ENCODE results near the gene TMEM184B.

The TMEM184B gene

DNA sequence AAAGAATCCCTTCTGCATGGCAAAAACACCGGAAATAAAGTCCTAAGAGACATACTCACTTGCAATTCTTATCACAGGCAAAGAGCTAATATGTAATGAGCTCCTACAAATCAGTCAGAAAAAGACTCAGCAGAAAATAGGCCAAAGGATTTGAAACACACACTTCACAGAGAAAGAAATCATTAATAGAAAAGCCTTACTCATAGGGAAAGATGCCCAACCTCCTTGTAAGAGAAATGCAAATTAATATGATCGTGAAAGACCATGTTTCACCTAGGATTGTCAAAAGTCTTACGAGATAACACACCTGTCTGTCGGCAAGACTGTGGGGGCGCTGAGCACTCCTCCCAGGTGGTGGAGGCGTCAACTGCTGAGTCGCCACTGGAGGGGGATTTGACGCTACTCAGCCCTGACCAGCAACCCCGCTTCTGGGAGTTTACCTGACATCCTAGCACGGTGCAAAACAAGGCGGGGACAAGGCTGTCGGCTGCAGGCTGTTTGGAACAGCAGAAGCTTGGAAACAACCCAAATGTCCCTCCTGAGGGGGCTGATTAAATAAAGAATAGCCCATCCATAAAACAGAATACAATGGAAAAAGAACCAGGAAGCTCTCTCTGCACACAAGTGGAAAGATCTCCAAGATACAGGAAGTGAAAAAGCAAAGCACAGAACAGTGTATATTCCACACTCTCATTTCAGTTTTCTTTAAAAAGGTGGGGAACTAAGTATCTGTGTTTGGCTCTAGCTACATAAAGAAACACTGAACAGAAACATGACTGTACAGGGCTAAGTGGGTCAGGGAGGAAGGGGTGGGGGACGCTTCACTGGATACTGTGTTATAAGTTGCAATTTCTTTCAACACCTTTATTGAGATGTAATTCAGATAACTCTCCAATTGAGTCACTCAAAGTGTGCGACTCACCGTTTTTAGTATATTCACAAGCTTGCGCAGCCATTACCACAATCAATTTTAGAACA is 33.0 kb upstream of the TMEM184B start:
- no peak for DNase-seq

DNA sequence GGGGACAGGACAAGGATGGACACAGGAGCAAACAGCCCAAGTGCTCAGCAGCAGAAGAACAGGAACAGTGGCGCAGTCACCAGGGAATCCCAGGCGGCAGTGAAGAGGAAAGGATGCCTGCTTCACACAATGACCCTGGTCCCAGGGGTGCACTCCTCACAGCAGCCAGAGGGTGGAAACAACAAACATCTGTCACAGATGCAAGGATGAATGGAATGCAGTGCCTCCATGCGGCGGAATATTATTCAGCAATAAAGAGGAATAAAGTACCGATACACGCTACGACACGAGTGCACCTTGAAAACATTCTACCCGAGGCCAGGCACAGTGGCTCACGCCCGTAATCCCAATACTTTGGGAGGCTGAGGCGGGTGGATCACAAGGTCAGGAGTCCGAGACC is 31.7 kb upstream of the TMEM184B start:
- no peak for DNase-seq

DNA sequence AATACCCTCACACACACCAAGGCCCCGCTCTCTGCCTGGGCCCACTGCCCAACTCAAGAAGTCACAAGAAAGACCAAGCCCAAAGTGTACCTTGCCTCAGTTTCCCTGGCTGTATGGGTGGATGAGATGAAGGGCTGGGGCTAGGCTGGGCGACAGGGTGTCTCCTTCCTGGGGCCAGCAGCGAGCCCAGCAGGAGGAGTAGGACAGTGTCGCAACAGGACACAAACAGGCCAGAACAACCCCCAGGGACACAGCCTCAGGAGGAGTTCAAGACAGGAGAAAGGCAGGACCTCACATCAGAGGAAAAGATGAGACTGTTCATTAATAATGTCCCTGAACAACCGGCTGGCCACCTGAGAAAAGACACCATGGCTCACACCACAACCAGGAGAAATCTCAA is 31.2 kb upstream of the TMEM184B start:
- no peak for DNase-seq

DNA sequence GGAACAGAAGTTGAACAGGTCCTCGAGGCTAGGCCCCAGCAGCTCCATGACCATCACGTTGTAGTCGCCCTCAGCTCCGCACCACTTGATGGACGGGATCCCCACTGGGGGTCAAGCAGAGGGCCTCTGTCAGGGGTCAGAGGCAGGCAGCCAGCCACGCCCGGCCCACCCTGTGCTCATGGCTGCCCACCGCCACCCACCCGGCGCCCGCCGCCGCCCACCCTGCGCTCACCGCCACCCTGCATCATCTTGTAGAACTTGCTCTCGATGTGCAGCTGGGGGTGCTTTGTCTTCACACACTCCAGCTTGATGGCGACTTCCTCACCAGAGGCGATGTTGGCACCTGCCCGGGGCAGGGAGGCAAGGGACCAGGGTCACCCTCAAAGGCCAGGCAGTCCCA is 30.1 kb upstream of the TMEM184B start:
- no peak for DNase-seq

DNA sequence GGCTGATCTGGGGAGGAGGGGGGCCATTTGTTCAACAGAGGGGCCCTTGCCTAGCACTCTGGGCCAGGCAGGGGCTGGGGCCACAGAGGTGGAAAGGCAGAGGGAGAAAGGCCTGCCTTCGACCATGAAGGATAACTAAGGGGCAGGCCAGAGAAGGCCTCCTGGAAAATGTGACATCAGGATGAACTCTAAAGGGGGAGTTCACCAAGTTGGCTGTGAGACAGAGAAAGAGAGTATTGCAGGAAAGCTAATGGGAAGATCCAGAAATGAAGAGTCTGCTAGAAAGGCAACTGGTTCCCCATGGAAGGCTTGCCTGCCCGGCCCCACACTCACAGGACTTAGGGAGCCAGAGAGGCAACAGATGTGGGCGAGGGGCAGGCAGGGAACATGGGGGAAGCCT is 28.1 kb upstream of the TMEM184B start:
- no peak for DNase-seq

DNA sequence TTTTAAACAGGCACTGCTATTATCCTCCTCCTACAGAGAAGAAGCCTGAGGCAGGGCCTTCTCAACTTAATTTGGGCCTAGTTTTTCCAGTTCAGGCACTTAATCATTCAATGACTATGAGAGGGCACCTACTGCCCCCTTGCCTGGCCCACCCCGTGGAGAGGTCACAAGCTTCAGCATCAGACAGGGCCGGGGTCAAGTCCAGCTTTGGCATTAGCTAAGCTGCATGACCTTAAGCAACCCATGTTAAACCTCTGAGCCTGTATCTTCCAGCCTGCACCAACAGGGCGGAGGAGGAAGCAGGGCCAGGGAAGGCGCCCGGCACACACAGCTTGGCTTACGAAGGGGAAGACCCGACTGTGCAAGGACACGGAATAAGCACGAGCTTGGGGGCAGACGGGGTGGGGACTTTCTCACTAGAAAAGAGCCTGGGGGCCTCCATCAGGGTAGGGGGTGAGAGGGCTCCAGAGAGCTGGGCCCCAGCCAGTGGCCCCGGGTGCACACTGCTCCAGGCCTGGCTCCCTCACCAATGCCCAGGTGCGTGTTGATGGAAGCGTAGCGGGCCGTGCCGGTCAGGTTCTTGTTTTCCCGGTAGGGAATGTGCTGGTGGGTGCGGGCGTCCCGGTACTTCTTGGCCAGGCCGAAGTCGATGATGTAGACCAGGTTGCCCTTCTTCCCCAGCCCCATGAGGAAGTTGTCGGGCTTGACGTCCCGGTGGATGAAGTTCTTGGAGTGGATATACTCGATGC is 27.6 kb upstream of the TMEM184B start:
- no peak for DNase-seq

DNA sequence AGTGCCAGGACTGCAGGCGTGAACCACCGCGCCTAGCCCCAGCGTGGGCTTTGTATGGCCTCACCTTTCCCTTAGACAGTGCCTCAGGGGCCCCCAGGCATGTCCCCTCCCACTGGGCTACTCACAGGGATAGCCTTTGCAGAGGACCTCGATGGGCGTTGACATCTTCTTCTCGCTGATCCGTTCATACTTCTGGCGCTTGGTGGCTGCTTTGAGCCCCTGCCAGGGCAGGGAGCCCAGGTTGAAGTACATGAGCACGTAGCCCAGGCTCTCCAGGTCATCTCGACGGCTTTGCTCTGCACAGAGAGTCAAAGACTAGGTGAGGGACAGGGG is 26.9 kb upstream of the TMEM184B start:
- DNase-seq: no peak

DNA sequence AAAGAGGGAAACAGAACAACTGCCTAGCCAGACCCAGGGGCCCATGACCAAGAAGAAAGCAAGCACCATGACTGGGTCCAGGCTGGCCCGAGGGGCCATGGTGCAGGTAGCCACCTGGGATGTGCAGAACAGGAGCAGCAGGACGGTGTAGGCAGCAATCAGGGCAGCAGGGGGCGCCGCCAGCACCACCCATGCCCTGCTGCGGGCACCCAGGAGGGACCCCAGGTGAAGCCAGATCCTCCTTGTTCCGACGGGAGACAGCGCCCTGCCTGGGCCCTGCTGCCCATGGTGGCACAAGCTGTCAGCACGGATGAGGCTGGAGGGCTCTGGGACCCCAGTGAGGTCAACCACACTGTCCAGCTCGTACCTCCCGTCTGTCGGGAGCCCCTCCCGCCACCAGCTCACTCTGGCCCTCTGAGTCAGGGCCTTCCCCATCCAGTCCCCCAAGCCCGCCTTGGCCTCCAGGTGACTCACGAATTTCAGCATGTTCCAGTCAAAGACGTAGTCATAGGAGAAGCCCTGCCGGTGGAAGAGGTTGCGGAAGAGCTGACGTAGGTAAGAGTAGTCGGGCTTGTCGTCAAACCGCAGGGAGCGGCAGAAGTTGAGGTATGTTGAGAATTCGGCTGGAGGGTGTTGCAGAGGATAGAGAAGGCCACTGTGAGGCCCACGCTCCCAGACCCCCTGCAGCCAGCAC is 25.6 kb upstream of the TMEM184B start:
- DNase-seq: no peak

DNA sequence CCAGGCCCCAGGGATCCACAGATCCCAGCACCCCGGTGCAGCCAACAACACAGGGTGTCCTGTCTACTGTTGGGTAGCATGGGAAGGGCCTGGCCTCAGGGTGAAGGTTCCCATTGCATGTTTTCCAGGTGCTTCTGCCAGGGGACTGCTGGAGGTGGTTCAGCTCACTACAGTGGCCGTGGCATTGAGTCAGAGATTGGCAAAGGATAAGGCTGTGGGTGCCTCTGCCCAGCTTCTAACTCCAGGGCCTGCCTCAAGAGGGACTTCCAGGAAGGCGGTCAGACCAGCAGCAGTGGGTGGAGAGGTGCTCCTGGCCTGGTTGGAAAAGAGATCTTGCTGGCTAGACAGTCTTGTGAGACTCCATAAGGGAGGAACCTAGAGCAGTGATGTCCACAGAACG is 23.6 kb upstream of the TMEM184B start:
- no peak for DNase-seq

DNA sequence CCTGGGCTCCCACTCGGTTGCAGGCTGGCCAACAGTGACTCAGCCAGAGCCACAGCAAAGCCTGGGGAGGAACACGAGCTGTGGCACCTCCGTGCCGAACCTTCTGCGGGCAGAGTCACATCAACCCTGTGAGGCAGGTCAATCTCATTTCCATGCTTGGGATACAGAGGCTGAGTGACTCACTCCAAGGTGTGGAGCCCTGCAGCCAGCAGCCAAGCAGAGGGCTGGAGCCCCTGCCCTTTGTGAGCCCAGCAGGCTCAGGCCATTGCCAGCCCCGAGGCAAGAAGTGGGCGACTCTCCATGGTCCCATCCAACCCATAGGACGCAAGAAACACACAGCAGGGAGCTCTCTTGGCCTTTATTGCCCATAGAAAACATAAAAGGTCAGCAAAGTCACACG is 23.1 kb upstream of the TMEM184B start:
- DNase-seq: no peak

DNA sequence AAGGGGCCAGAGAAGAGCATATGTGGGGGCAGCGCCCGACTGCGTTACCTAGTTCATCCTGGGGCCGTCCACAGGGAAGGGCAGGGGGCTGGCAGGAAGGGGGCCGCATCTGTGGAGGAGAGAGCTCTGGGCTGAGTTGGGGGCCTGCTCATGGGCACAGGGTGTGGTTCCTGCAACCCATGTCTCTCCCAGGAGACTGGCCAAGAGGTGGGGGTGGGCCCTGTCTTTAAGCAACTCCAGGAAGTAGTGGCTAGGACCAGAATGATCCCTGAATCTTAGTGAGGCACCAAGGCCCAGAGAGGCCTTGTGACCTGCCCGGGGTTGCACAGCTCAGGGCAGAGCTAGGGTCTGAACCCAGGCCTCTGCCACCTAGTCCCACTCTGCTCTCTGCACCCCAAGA is 22.5 kb upstream of the TMEM184B start:
- no peak for DNase-seq

DNA sequence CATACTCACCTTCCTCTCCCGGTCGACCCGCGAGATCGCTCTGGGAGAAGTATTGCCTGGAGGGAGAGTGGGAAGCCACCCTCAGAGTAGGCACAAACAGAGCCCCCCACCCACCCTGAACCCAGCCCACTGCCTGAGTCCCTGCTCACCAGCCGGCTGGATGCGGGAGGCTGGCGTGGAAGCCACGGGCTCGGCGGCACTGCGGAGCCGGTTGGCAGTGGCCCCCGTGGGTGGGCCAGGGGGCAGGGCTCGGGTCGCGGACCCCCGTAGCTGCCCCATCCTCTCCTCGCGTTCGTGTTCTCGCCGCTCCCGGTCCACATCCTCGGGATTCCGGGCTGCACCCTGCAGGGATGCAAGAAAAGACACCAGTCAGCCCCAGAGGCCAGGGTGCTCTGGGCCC is 21.4 kb upstream of the TMEM184B start:
- DNase-seq: no peak

DNA sequence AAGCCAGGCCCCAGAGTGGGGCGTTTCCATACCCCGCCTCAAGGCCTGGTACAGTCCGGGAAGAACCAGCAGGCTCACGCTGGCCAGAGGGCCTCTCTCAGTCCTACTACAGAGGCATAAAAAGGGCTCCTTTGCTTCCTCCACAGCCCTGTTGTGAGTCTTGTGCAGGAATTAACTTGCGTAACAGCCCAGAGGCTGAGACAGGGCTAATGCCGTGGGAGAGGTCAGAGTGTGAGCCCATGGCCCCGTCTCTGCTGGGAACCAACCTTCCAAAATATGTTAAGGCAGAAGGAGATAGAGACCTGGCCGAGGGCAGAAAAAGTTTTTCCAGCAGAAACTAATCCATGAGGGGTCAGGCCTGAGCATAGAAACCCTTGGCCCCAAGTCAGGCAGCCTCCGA is 19.9 kb upstream of the TMEM184B start:
- no peak for DNase-seq

DNA sequence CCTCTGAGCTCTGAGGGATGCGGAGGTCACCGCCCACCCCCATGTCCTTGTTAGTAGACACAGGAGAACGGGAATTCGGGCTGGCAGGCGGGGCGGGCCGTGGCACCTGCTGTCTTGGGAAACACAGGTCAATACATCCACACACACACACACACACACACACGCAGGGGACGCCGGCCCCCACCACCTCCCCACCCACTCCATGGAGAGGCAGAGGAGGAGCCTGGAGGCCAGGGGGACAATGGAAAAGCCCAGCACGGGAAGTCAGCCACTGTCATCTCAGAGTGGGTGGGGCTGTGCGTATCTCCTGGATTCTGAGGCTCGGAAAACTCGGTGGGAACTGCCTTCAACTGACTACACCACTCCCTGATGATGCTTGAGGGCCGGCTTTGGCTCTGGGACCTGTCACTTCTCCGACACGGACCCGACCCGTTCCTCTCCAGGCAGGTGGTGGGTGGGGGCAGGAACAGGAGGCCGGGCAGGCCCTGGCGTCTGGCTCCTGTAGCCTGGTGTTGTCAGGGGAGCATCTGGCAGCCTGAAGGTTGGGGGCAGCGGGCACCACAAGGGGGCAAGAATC is 18.5 kb upstream of the TMEM184B start:
- DNase-seq: no peak

DNA sequence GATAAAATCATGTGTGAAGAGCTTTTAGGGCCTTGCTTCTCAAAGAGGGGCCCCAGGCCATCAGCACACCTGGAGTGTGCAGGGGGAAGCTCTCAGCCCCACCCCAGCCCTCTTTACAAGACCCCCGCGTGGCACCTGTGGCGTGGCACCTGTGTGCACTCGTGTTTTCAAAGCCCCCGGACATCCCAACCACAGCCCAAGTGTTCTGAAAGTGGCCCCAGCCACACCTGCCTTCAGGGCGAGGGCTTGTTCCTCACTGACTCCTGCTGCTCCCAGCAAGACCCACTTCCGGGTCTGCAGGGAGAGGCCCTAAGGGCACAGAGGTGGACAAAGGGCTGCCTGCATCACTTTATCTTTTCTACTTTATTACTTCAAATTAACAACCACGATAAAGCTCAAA is 17.5 kb upstream of the TMEM184B start:
- no peak for DNase-seq

DNA sequence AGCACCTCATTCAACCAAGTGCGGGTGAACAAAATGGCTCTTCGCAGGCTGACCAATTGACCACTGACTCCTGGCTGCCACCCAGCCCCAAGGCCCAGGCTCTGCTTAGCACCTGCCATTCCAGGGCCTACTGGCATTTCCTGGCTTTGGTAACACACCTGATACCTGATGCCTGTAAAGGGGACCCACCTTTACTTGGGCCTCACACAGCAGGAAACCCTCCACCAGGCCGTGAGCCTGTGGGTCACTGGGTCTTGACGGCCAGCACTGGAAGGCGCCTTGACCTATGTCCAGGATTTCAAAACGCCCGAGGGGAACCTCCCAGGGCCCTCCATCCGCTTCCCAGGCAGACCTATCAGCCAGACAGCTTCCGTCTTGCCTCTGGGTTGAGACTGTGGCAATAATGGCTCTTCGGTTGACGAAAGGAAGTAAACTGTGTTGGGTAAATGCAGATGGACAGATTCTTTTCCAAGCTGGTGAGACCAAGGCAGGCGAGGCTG is 16.8 kb upstream of the TMEM184B start:
- DNase-seq: no peak

DNA sequence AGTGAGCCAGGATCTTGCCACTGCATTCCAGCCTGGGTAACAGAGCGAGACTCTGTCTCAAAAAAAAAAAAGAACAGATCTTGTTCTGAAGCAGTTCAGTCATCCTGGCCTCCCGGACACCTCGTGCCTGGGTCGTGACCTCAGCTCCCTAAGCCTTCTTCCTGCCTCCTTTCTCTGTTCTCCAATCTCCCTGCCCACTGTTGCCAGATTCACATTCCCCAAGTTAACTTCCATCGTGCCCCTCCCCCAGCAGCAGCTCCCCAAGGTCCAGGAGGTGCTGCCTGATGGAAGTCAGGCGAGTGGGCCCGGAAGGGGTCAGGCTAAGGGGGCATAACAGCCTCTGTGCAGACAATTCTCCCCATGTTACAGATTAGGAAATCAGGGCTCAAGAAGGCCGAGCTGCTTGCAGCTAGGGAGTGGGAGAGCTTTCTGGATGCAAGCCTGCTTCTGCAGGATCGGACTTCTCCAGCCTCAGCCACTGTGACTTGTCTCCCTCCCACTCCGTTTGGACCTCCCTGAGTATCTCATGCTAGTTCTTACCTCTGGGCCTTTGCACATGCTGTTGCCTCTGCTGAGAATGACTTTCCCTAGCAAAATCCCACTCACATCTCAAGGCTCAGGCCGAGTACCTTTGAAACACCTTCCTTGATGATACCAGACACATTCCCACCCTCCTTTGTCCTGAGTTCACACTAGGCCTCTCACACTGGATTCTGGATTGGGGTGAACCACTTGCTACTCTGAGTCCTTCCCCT is 14.3 kb upstream of the TMEM184B start:
- DNase-seq: no peak

DNA sequence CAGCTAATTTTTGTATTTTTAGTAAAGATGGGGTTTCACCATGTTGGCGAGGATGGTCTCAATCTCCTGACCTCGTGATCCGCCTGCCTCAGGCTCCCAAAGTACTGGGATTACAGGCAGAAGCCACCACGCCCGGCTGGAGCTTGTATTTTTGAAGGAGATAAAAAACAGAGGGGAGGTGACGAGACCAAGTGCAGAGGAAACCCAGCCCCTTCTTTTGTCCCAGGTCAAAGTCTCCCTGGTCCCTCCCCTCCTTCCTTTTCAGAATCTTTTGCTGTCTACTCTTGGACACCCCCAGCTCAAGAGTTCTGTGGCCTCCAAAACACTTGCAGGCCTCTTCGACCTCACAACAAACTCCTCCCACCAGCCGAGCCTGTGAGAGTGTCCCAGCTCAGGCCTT is 12.2 kb upstream of the TMEM184B start:
- DNase-seq: no peak

DNA sequence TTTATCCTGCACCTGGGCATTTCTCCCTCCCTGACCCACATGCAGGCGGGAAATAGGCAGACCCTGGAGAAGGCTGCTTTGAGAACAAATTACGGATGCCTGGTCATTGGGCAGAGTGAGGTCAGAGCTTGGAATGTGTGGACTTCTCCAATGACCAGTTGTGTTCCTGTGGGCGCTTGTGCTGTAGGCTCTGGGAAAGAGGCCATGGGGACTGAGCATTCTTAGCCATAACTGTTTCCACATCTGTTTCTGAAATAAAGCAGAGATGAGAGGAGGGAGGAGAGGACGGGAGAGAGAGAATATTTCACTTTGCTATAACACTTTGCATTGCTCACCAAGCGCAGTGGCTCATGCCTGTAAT is 11.2 kb upstream of the TMEM184B start:
- DNase-seq: no peak

DNA sequence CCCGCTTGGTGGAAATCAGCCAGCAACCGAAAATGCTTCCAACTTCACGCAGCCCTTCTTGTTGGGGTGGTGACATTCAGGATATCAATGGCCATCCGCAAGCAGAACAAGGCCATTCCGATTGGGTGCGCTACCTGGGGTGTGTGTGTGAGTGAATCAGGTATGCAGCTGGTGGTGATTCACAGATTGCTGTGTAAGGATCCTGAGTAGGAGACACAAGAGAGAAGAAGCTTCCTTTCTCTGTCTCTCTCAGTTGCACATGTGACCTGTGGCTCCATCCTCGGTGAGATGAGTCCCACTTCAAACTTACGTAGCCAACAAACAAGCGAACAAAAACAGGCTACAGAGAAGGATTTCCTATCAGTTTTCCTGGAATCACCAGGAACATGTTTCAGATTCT is 9.6 kb upstream of the TMEM184B start:
- no peak for DNase-seq

DNA sequence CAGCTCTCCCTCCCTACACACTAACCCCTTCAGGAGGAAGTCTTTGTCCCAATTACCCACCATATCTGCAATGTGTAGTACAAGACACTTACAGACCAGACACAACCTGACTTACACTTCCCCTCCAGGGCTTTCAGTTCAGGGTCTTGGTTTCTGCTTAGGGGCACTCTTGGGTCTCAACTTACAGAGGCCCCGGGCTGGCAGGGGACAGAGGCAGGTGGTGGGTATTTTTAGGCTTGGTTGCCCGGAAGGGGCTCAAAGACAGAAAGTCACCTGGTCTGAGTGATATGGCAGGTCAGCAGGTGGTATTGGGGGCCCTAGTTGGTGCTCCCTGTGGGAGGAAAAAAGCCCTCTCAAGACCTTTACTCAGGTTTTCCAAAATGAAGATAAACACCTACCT is 3.4 kb upstream of the TMEM184B start:
- DNase-seq: no peak

DNA sequence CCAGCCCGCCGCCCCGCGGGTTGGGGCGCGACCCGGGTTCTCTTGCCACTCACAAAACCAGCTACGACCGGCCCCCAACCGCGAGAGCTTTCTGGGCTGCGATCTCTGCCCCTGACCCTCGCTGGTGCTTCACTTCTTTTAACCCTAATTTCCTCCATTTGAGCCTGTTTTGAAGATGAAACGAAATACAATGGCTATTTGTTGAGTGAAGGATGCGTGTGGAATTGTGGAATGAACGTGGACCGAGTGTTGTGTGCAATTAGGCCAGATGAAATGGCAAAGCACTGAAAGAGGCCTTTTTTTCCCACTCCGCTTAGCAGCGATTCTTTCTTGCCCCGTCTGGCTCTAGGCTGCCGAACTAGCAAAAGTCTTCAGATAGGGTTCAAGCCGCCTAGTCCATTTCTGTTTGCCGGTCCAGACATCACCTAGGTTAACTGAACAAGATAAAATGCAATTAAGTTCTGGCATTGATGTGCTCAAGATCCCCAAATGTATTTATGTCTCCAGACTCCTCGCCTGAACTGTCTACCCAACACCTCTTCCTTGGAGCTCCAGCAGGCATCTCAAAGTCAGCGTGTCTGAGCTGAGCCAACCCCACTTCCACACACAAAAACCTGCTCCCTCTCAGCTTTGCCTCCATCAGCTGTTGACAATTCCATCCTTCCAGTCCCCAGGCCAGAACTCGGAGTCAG is 471 bp upstream of the TMEM184B start:
- DNase-seq: no peak
